ENCODE data around the gene IAPP. TPM values are rescaled to one million over a fixed set of nuclear protein-coding genes. Genes with fewer than 3 reads are reported as not detected.

The IAPP gene
- not detected for total RNA-seq (ENCODE audit: unreplicated experiment)
- long read RNA-seq: 0 reads

GRCh38 chr12:21372602-21373001, at the start of gene IAPP:
Gene IAPP, plus strand, starts transcription at chr12:21372902. Its CDS starts 450 bp downstream, at chr12:21373352.
- no peaks in the 10 kb centered on the region for H3K4me1 Mint-ChIP-seq (ENCODE audit: low read depth, unreplicated experiment)
- H3K27ac Mint-ChIP-seq (ENCODE audit: unreplicated experiment): no peak within 1 kb of the TSS
- no peaks in the 10 kb centered on the region for H3K9me3 Mint-ChIP-seq (ENCODE audit: unreplicated experiment)
- H3K36me3 Mint-ChIP-seq (ENCODE audit: unreplicated experiment): no peaks in the 10 kb centered on the region
- no peak for DNase-seq
- no peak within 1 kb of the TSS for H3K4me3 Mint-ChIP-seq (ENCODE audit: unreplicated experiment)
- TF ChIP-seq, protein P1, sequence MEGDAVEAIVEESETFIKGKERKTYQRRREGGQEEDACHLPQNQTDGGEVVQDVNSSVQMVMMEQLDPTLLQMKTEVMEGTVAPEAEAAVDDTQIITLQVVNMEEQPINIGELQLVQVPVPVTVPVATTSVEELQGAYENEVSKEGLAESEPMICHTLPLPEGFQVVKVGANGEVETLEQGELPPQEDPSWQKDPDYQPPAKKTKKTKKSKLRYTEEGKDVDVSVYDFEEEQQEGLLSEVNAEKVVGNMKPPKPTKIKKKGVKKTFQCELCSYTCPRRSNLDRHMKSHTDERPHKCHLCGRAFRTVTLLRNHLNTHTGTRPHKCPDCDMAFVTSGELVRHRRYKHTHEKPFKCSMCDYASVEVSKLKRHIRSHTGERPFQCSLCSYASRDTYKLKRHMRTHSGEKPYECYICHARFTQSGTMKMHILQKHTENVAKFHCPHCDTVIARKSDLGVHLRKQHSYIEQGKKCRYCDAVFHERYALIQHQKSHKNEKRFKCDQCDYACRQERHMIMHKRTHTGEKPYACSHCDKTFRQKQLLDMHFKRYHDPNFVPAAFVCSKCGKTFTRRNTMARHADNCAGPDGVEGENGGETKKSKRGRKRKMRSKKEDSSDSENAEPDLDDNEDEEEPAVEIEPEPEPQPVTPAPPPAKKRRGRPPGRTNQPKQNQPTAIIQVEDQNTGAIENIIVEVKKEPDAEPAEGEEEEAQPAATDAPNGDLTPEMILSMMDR (IDR thresholded peaks at IDR 0.05; ENCODE audit: partially characterized antibody, unreplicated experiment): no peak
- no peaks in the 10 kb centered on the region for H3K27me3 Mint-ChIP-seq (ENCODE audit: unreplicated experiment)

GRCh38 chr12:21323736-21324135, 49.0 kb upstream of the IAPP start:
- H3K4me3 Mint-ChIP-seq (ENCODE audit: unreplicated experiment): no peak overlapping the region
- no peak overlapping the region for H3K27ac Mint-ChIP-seq (ENCODE audit: unreplicated experiment)
- H3K27me3 Mint-ChIP-seq (ENCODE audit: unreplicated experiment): no peaks in the 10 kb centered on the region
- no peaks in the 10 kb centered on the region for H3K4me1 Mint-ChIP-seq (ENCODE audit: low read depth, unreplicated experiment)
- H3K9me3 Mint-ChIP-seq (ENCODE audit: unreplicated experiment): no peaks in the 10 kb centered on the region
- TF ChIP-seq, protein P1 (IDR thresholded peaks at IDR 0.05; ENCODE audit: partially characterized antibody, unreplicated experiment): no peak
- DNase-seq: no peak
- H3K36me3 Mint-ChIP-seq (ENCODE audit: unreplicated experiment): peaks cover 6% of the 10 kb centered on the region

GRCh38 chr12:21324551-21324950, 48.2 kb upstream of the IAPP start:
- TF ChIP-seq, protein P1 (IDR thresholded peaks at IDR 0.05; ENCODE audit: partially characterized antibody, unreplicated experiment): no peak
- no peaks in the 10 kb centered on the region for H3K27me3 Mint-ChIP-seq (ENCODE audit: unreplicated experiment)
- H3K27ac Mint-ChIP-seq (ENCODE audit: unreplicated experiment): no peak overlapping the region
- DNase-seq: no peak
- H3K36me3 Mint-ChIP-seq (ENCODE audit: unreplicated experiment): peaks cover 6% of the 10 kb centered on the region
- no peaks in the 10 kb centered on the region for H3K4me1 Mint-ChIP-seq (ENCODE audit: low read depth, unreplicated experiment)
- no peak overlapping the region for H3K4me3 Mint-ChIP-seq (ENCODE audit: unreplicated experiment)
- H3K9me3 Mint-ChIP-seq (ENCODE audit: unreplicated experiment): no peaks in the 10 kb centered on the region

GRCh38 chr12:21328578-21328977, 44.1 kb upstream of the IAPP start:
- H3K36me3 Mint-ChIP-seq (ENCODE audit: unreplicated experiment): peaks cover 18% of the 10 kb centered on the region

GRCh38 chr12:21330682-21331253, 41.9 kb upstream of the IAPP start:
- no peak for DNase-seq
- Mint-ChIP-seq H3K4me3 (ENCODE audit: unreplicated experiment) (no peak overlapping the region), H3K9me3 (ENCODE audit: unreplicated experiment) (peaks cover 4% of the 10 kb centered on the region), H3K27me3 (ENCODE audit: unreplicated experiment) (no peaks in the 10 kb centered on the region), H3K27ac (ENCODE audit: unreplicated experiment) (no peak overlapping the region), H3K4me1 (ENCODE audit: low read depth, unreplicated experiment) (no peaks in the 10 kb centered on the region), H3K36me3 (ENCODE audit: unreplicated experiment) (peaks cover 18% of the 10 kb centered on the region)
- TF ChIP-seq, protein P1 (IDR thresholded peaks at IDR 0.05; ENCODE audit: partially characterized antibody, unreplicated experiment): no peak

More at GRCh38 chr12:21328578-21328977, 44.1 kb upstream of the IAPP start:
- H3K27me3 Mint-ChIP-seq (ENCODE audit: unreplicated experiment): no peaks in the 10 kb centered on the region
- H3K4me3 Mint-ChIP-seq (ENCODE audit: unreplicated experiment): no peak overlapping the region
- TF ChIP-seq, protein P1 (IDR thresholded peaks at IDR 0.05; ENCODE audit: partially characterized antibody, unreplicated experiment): no peak
- H3K9me3 Mint-ChIP-seq (ENCODE audit: unreplicated experiment): peaks cover 4% of the 10 kb centered on the region
- H3K27ac Mint-ChIP-seq (ENCODE audit: unreplicated experiment): no peak overlapping the region
- no peaks in the 10 kb centered on the region for H3K4me1 Mint-ChIP-seq (ENCODE audit: low read depth, unreplicated experiment)
- no peak for DNase-seq

All from glutamatergic neuron (in vitro differentiated cells).